Measurements from ENCODE around the gene CYB5B. TPM values are rescaled to one million over a fixed set of nuclear protein-coding genes. Genes with fewer than 3 reads are reported as not detected.

CYB5B gene
- total and polyA plus RNA-seq, 5 donors from 2014 or later, result 52.7 to 213 (median 187) TPM

DNA sequence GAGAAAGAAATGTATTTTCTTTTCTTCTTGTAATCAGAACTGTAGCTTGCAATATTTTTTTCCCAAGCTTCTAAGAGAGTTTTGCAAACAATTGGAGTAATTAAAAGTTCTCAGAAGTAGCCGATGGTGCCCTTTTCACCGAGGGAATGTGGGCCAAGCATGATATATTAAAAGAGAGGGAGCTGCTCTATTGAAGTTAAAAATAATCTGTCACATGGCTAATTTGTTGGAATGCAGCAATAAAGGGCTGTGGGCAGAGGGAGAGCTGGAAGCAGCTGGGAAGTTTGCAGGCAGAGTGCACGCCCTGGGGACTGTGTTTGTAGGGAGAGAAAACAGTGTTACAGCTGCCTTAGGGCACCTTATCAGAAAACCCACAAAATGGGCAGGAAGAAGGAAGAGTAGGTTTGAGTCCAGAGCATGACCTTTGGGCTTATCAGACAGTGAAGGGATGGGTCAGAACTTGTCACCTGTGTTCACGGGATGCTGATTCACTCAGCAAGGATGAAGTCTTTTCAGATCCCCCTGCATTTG lies 20.1 kb upstream of the CYB5B start:
- Mint-ChIP-seq H3K4me3 (no peak overlapping the region), H3K27me3 (no peaks in the 10 kb centered on the region), H3K9me3 (no peaks in the 10 kb centered on the region), H3K4me1 (no peaks in the 10 kb centered on the region), H3K27ac (no peak overlapping the region), H3K36me3 (no peaks in the 10 kb centered on the region)
- no peak for DNase-seq
- Histone ChIP-seq H3K4me1 (ENCODE audit: control insufficient read depth, insufficient read depth, low read length, poor library complexity, severe bottlenecking) (no peaks in the 10 kb centered on the region), H3K36me3 (ENCODE audit: control insufficient read depth, insufficient read depth, low read length) (no peaks in the 10 kb centered on the region), H3K27ac (ENCODE audit: insufficient read depth, low read length, poor library complexity, severe bottlenecking) (no peak overlapping the region), H3K4me3 (ENCODE audit: low read depth, low read length) (no peak overlapping the region), H3K27me3 (ENCODE audit: control insufficient read depth, insufficient read depth, low read length) (no peaks in the 10 kb centered on the region), H3K9me3 (ENCODE audit: control insufficient read depth in 2 of 2, low read length in 2 of 2) (no peaks in the 10 kb centered on the region)
- ATAC-seq (ENCODE audit: low read depth in 2 of 2), result no peak

- Mint-ChIP-seq H3K4me3 (no peak overlapping the region), H3K9me3 (no peaks in the 10 kb centered on the region), H3K27ac (no peak overlapping the region), H3K36me3 (no peaks in the 10 kb centered on the region), H3K27me3 (no peaks in the 10 kb centered on the region), H3K4me1 (no peaks in the 10 kb centered on the region)
- no peak for ATAC-seq (ENCODE audit: low read depth in 2 of 2)
- no peak overlapping the region for H3K4me3 ChIP-seq (ENCODE audit: low read depth, low read length)
- no peaks in the 10 kb centered on the region for H3K9me3 ChIP-seq (ENCODE audit: control insufficient read depth in 2 of 2, low read length in 2 of 2)
- H3K4me1 ChIP-seq (ENCODE audit: control insufficient read depth, insufficient read depth, low read length, poor library complexity, severe bottlenecking), result no peaks in the 10 kb centered on the region
- H3K27ac ChIP-seq (ENCODE audit: insufficient read depth, low read length, poor library complexity, severe bottlenecking), result no peak overlapping the region
- DNase-seq, result no peak
- H3K27me3 ChIP-seq (ENCODE audit: control insufficient read depth, insufficient read depth, low read length), result no peaks in the 10 kb centered on the region
- no peaks in the 10 kb centered on the region for H3K36me3 ChIP-seq (ENCODE audit: control insufficient read depth, insufficient read depth, low read length)
These were observed 19.1 kb upstream of the CYB5B start for GRCh38 chr16:69405326-69405725.

DNA sequence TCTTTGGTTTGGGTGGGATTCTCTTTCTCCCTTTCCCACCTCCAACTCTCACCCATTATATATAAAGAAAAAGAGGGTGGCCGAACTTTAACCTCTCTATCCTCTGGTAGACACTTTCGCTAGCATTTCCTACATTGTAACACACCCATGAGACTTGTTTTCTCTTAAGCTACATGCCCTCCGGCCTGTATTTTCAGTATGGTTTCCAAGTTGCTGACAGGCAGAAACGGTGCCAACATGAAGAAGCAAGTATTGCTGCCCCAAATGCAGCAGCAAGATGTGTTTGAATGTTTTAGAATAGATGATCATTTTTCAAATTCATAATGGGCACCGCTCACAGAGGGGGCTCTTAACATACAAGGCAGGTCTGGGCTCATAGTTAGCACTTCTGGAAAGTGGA lies 18.7 kb upstream of the CYB5B start:
- no peak for DNase-seq
- Histone ChIP-seq H3K4me1 (ENCODE audit: control insufficient read depth, insufficient read depth, low read length, poor library complexity, severe bottlenecking) (no peaks in the 10 kb centered on the region), H3K4me3 (ENCODE audit: low read depth, low read length) (no peak overlapping the region), H3K27me3 (ENCODE audit: control insufficient read depth, insufficient read depth, low read length) (no peaks in the 10 kb centered on the region), H3K36me3 (ENCODE audit: control insufficient read depth, insufficient read depth, low read length) (no peaks in the 10 kb centered on the region), H3K27ac (ENCODE audit: insufficient read depth, low read length, poor library complexity, severe bottlenecking) (no peak overlapping the region), H3K9me3 (ENCODE audit: control insufficient read depth in 2 of 2, low read length in 2 of 2) (no peaks in the 10 kb centered on the region)
- H3K4me3 Mint-ChIP-seq, result no peak overlapping the region
- peaks cover 0 to 2% (median under 1%) of the 10 kb centered on the region in 4 donors for H3K4me1 Mint-ChIP-seq
- no peaks in the 10 kb centered on the region for H3K27me3 Mint-ChIP-seq
- no peaks in the 10 kb centered on the region for H3K9me3 Mint-ChIP-seq
- ATAC-seq (ENCODE audit: low read depth in 2 of 2), result no peak
- no peaks in the 10 kb centered on the region for H3K36me3 Mint-ChIP-seq
- H3K27ac Mint-ChIP-seq, result no peak overlapping the region

DNA sequence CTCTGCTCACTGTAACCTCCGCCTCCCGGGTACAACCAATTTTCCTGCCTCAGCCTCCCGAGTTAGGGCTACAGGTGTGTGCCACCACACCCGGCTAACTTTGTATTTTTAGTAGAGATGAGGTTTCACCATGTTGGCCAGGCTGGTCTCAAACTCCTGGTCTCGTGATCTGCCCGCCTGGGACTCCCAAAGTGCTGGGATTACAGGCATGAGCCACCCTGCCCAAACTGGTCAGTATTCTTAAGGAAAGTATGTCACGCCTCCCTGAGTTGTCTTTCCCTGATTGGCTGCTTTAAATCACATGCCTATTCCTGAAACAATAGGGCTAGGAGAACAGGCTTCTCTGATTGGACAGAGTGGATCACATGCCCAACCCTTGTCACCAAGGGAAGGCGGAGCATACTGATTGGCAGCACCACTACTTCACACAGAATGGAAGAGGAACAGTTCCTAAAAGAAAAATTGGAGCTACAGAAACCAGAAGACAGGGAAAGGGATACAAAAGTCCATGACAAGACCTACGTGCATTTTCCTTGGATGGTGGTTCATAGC lies 17.6 kb upstream of the CYB5B start:
- Mint-ChIP-seq H3K27ac (no peak overlapping the region), H3K4me1 (peaks cover 0 to 9% (median 6%) of the 10 kb centered on the region in 4 donors), H3K27me3 (no peaks in the 10 kb centered on the region), H3K4me3 (no peak overlapping the region), H3K36me3 (no peaks in the 10 kb centered on the region), H3K9me3 (no peaks in the 10 kb centered on the region)
- no peak overlapping the region for H3K27ac ChIP-seq (ENCODE audit: insufficient read depth, low read length, poor library complexity, severe bottlenecking)
- no peak overlapping the region for H3K4me3 ChIP-seq (ENCODE audit: low read depth, low read length)
- H3K4me1 ChIP-seq (ENCODE audit: control insufficient read depth, insufficient read depth, low read length, poor library complexity, severe bottlenecking), result no peaks in the 10 kb centered on the region
- ATAC-seq (ENCODE audit: low read depth in 2 of 2) (no peak), DNase-seq (no peak)
- H3K9me3 ChIP-seq (ENCODE audit: control insufficient read depth in 2 of 2, low read length in 2 of 2), result no peaks in the 10 kb centered on the region
- no peaks in the 10 kb centered on the region for H3K36me3 ChIP-seq (ENCODE audit: control insufficient read depth, insufficient read depth, low read length)
- H3K27me3 ChIP-seq (ENCODE audit: control insufficient read depth, insufficient read depth, low read length), result no peaks in the 10 kb centered on the region

DNA sequence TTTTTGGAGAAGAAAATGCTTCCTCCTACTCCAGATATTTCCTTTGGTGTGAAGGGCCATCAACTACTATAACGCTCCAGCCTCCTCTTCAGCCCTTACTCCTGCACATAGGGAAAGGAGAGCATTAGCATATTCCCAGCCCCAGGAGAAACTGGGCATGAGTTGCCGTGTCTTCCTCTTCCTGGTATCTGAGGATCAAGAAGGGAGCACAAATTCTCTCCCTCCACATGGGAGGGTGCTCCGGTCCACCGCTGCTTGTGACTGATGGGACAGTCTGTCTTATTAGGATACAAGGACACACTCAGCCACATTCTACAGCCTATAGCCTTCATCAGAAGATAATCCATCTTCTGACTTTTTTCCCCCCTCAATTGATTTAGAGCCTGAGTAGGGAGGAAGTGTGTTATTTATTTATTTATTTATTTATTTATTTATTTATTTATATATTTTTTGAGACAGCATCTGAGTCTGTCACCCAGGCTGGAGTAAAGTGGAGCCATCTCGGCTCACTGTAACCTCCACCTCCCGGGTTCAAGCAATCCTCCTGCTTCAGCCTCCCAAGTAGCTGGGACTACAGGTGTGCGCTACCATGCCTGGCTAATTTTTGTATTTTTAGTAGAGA lies 16.6 kb upstream of the CYB5B start:
- no peak overlapping the region for H3K4me3 ChIP-seq (ENCODE audit: low read depth, low read length)
- no peaks in the 10 kb centered on the region for H3K27me3 ChIP-seq (ENCODE audit: control insufficient read depth, insufficient read depth, low read length)
- DNase-seq, result no peak
- no peaks in the 10 kb centered on the region for H3K27me3 Mint-ChIP-seq
- H3K4me1 Mint-ChIP-seq, result peaks cover 0 to 9% (median 7%) of the 10 kb centered on the region in 4 donors
- no peaks in the 10 kb centered on the region for H3K4me1 ChIP-seq (ENCODE audit: control insufficient read depth, insufficient read depth, low read length, poor library complexity, severe bottlenecking)
- no peak overlapping the region for H3K27ac ChIP-seq (ENCODE audit: insufficient read depth, low read length, poor library complexity, severe bottlenecking)
- no peaks in the 10 kb centered on the region for H3K36me3 Mint-ChIP-seq
- no peaks in the 10 kb centered on the region for H3K9me3 ChIP-seq (ENCODE audit: control insufficient read depth in 2 of 2, low read length in 2 of 2)
- ATAC-seq (ENCODE audit: low read depth in 2 of 2), result no peak
- H3K4me3 Mint-ChIP-seq, result peak overlapping the region in 1 of 4 donors; percentile 0
- H3K9me3 Mint-ChIP-seq, result no peaks in the 10 kb centered on the region
- no peaks in the 10 kb centered on the region for H3K36me3 ChIP-seq (ENCODE audit: control insufficient read depth, insufficient read depth, low read length)
- H3K27ac Mint-ChIP-seq, result no peak overlapping the region

DNA sequence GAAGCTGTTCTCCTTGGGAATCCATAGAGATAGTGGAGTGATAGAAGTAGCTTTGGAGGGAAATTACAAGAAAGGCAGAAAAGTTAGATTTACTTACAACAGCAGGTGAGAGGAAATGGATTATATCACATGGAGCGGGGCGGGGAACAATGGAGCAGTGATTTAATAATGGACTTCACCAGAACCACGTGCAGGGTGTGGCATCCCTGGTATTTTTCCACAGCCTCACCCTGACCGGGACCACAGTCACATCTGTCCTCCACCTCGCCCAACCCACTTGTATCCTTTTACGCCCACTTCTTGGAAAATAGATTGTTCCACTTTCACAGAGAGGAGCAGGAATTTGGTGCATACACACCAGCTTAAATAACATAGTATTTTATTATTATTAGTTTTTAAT lies 15.9 kb upstream of the CYB5B start:
- no peak overlapping the region for H3K27ac Mint-ChIP-seq
- Histone ChIP-seq H3K36me3 (ENCODE audit: control insufficient read depth, insufficient read depth, low read length) (no peaks in the 10 kb centered on the region), H3K4me3 (ENCODE audit: low read depth, low read length) (no peak overlapping the region), H3K4me1 (ENCODE audit: control insufficient read depth, insufficient read depth, low read length, poor library complexity, severe bottlenecking) (no peaks in the 10 kb centered on the region), H3K27ac (ENCODE audit: insufficient read depth, low read length, poor library complexity, severe bottlenecking) (no peak overlapping the region), H3K9me3 (ENCODE audit: control insufficient read depth in 2 of 2, low read length in 2 of 2) (no peaks in the 10 kb centered on the region), H3K27me3 (ENCODE audit: control insufficient read depth, insufficient read depth, low read length) (no peaks in the 10 kb centered on the region)
- no peak for DNase-seq
- no peak overlapping the region for H3K4me3 Mint-ChIP-seq
- no peaks in the 10 kb centered on the region for H3K36me3 Mint-ChIP-seq
- peaks cover 0 to 9% (median 7%) of the 10 kb centered on the region in 4 donors for H3K4me1 Mint-ChIP-seq
- ATAC-seq (ENCODE audit: low read depth in 2 of 2), result no peak
- H3K27me3 Mint-ChIP-seq, result no peaks in the 10 kb centered on the region
- H3K9me3 Mint-ChIP-seq, result no peaks in the 10 kb centered on the region

DNA sequence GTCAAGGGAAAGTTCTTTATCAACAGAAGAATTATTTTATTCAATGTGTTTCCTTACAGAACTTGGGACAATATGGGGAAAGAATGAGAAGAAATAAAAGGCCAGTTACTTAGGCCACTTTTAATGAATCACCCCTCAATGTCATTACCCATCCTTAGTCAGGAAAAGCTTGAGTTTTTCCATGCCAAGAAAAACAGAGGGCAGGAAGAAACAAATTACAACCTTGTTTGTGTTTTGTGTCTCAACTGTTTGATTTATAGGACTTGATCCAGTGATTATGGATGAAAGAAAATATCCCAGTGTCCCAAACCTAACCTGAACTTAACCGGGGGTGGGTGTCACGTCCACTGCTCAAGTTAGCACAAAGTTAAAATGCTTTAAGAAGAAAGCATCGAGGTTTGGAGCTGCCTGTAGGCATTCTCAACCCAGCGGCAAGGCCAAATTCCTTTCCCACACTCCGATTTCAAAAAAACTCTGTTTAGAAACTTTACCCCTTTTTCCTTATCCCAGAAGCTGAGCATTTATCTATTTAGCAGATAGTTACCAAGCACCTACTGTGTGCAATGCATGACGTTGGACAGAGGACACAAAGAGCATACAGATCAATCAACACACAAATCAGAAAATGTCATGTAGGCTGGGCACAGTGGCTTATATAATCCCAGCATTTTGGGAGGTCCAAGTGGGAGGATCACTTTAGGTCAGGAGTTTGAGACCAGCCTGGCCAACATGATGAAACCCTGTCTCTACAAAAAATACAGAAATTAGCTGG lies 14.0 kb upstream of the CYB5B start:
- Mint-ChIP-seq H3K4me3 (no peak overlapping the region), H3K4me1 (peaks cover 0 to 9% (median 7%) of the 10 kb centered on the region in 4 donors), H3K9me3 (no peaks in the 10 kb centered on the region), H3K27ac (peak overlapping the region in 1 of 3 donors; percentile 26), H3K36me3 (no peaks in the 10 kb centered on the region), H3K27me3 (no peaks in the 10 kb centered on the region)
- Histone ChIP-seq H3K36me3 (ENCODE audit: control insufficient read depth, insufficient read depth, low read length) (no peaks in the 10 kb centered on the region), H3K27me3 (ENCODE audit: control insufficient read depth, insufficient read depth, low read length) (no peaks in the 10 kb centered on the region), H3K27ac (ENCODE audit: insufficient read depth, low read length, poor library complexity, severe bottlenecking) (no peak overlapping the region), H3K9me3 (ENCODE audit: control insufficient read depth in 2 of 2, low read length in 2 of 2) (no peaks in the 10 kb centered on the region), H3K4me3 (ENCODE audit: low read depth, low read length) (no peak overlapping the region), H3K4me1 (ENCODE audit: control insufficient read depth, insufficient read depth, low read length, poor library complexity, severe bottlenecking) (no peaks in the 10 kb centered on the region)
- ATAC-seq (ENCODE audit: low read depth in 2 of 2) (no peak), DNase-seq (no peak)
